H1 (cell line): ENCODE results near the gene ALG9. TPM values are rescaled to one million over a fixed set of nuclear protein-coding genes. Genes with fewer than 3 reads are reported as not detected.
A peak's percentile ranks its signal among the peaks of the same experiment; 100 is the strongest.

Experiments
- CTCF ChIA-PET: fragments of 300-600 bp; sonication (Branson Sonifier 250); formaldehyde crosslinking; loops from one replicate; lab custom pipeline; 2021; ENCODE audit not compliant: partially characterized antibody; lab: Charles Lee
- POLR2A ChIA-PET: fragments of 300-600 bp; sonication (Branson Sonifier 250); formaldehyde crosslinking; loops from one replicate; lab custom pipeline; 2021; ENCODE audit warnings: inconsistent platforms; ENCODE audit not compliant: partially characterized antibody; lab: Charles Lee
- DNase-seq, 2 experiments: peaks; one replicate each; pipeline versions ENCODE4 v3.0.0 to v3.0.0-alpha.2; 2010 to 2022; ENCODE audit warnings: low spot score in 2 of 2, low read depth in 1 of 2, mixed read lengths in 1 of 2
- FAIRE-seq: peaks from 2 replicates; lab custom pipeline; 2011; peaks lifted over from hg19 to GRCh38; lab: Jason Lieb, UNC
- H2AFZ ChIP-seq: 2 replicates; pipeline ENCODE4 v1.8.1; 2012; ENCODE audit warnings: low read length, inconsistent platforms
- H2AK5ac ChIP-seq: 2 replicates; pipeline ENCODE4 v1.6.1; 2013; ENCODE audit warnings: low read depth, low read length
- H2BK120ac ChIP-seq: replicated peaks from 2 replicates; pipeline ENCODE3; 2013; ENCODE audit warnings: low read depth, low read length, inconsistent platforms
- H2BK12ac ChIP-seq: 2 replicates; pipeline ENCODE4 v1.6.1; 2013; ENCODE audit warnings: low read depth, low read length
- H2BK15ac ChIP-seq: 2 replicates; pipeline ENCODE4 v1.6.1; 2013; ENCODE audit warnings: low read length
- H2BK20ac ChIP-seq: 2 replicates; pipeline ENCODE4 v1.6.1; 2013; ENCODE audit warnings: low read length
- H2BK5ac ChIP-seq: 2 replicates; pipeline ENCODE4 v1.6.1; 2013; ENCODE audit warnings: low read depth, low read length
- H3K14ac ChIP-seq: 2 replicates; pipeline ENCODE4 v1.6.1; 2013; ENCODE audit warnings: inconsistent platforms; ENCODE audit not compliant: insufficient read length
- H3K18ac ChIP-seq: 2 replicates; pipeline ENCODE4 v1.6.1; 2013; ENCODE audit warnings: low read length; ENCODE audit errors: extremely low read depth
- H3K23ac ChIP-seq: 2 replicates; pipeline ENCODE4 v1.6.1; 2013; ENCODE audit warnings: inconsistent platforms; ENCODE audit not compliant: insufficient read length
- H3K23me2 ChIP-seq: 2 replicates; pipeline ENCODE4 v1.6.1; 2013; ENCODE audit warnings: low read depth, low read length
- H3K27ac ChIP-seq: 2 replicates; pipeline ENCODE4 v1.6.1; 2011; ENCODE audit warnings: low read depth, low read length, inconsistent platforms
- H3K27me3 ChIP-seq, 4 experiments: replicated peaks in 1 of 4; 1 replicate in 1 of 4; 2 replicates in 3 of 4; pipeline versions ENCODE4 v1.6.1 to v1.8.1; 2011 to 2013; ENCODE audit warnings: low read length in 3 of 4, mild to moderate bottlenecking in 3 of 4, inconsistent platforms in 2 of 4, mixed read lengths in 2 of 4, moderate library complexity in 1 of 4; ENCODE audit not compliant: control insufficient read depth in 3 of 4, insufficient read depth in 3 of 4; ENCODE audit errors: extremely low read depth in 1 of 4
- H3K36me3 ChIP-seq, 4 experiments: 2 replicates each; pipeline versions ENCODE4 v1.6.1 to v1.8.1; 2011 to 2013; ENCODE audit warnings: mild to moderate bottlenecking in 4 of 4, low read length in 3 of 4, moderate library complexity in 2 of 4, control low read depth in 1 of 4, inconsistent platforms in 1 of 4; ENCODE audit not compliant: insufficient read depth in 4 of 4, control insufficient read depth in 2 of 4
- H3K4ac ChIP-seq: replicated peaks from 2 replicates; pipeline ENCODE3; 2013; ENCODE audit warnings: low read length, low read depth, mixed read lengths, inconsistent platforms; ENCODE audit not compliant: insufficient read length
- H3K4me1 ChIP-seq, 4 experiments: replicated peaks in 1 of 4; 1 replicate in 1 of 4; 2 replicates in 3 of 4; pipeline versions ENCODE4 v1.6.1 to v1.8.1; 2011 to 2013; ENCODE audit warnings: low read length in 3 of 4, inconsistent platforms in 2 of 4, mixed read lengths in 1 of 4; ENCODE audit not compliant: insufficient read depth in 4 of 4, control insufficient read depth in 3 of 4
- H3K4me2 ChIP-seq, 2 experiments: 2 replicates each; pipeline versions ENCODE4 v1.6.1 to v1.8.1; 2011 to 2013; ENCODE audit warnings: low read depth in 2 of 2, low read length in 2 of 2, control low read depth in 1 of 2, inconsistent platforms in 1 of 2, mild to moderate bottlenecking in 1 of 2; ENCODE audit not compliant: insufficient read depth in 1 of 2
- H3K4me3 ChIP-seq, 4 experiments: fragments of 200-600, 300-600 bp in 1 of 4; sonication (generic), shearing (Covaris generic), sonication (Bioruptor Twin) in 1 of 4; 2 replicates each; pipeline versions ENCODE4 v1.5.1 to v1.8.1; 2011 to 2016; ENCODE audit warnings: low read length in 4 of 4, low read depth in 3 of 4, control low read depth in 2 of 4, inconsistent platforms in 2 of 4, mild to moderate bottlenecking in 2 of 4, mixed read lengths in 1 of 4, moderate library complexity in 1 of 4; ENCODE audit not compliant: insufficient read depth in 2 of 4; ENCODE audit errors: extremely low read depth in 1 of 4
- H3K56ac ChIP-seq: replicated peaks from 2 replicates; pipeline ENCODE3; 2013; ENCODE audit warnings: low read depth, mild to moderate bottlenecking, mixed read lengths, low read length, inconsistent platforms; ENCODE audit not compliant: insufficient read length
- H3K79me1 ChIP-seq: 2 replicates; pipeline ENCODE4 v1.6.1; 2013; ENCODE audit warnings: low read depth, low read length, control low read depth
- H3K79me2 ChIP-seq, 2 experiments: 2 replicates each; pipeline versions ENCODE4 v1.6.1 to v1.8.1; 2012 to 2013; ENCODE audit warnings: low read length in 2 of 2, mild to moderate bottlenecking in 2 of 2, inconsistent platforms in 1 of 2; ENCODE audit not compliant: insufficient read depth in 2 of 2, control insufficient read depth in 1 of 2
- H3K9ac ChIP-seq, 4 experiments: replicated peaks in 1 of 4; 1 replicate in 1 of 4; 2 replicates in 3 of 4; pipeline versions ENCODE4 v1.6.1 to v1.8.1; 2011 to 2013; ENCODE audit warnings: low read depth in 3 of 4, low read length in 3 of 4, control low read depth in 2 of 4, mild to moderate bottlenecking in 2 of 4, moderate library complexity in 2 of 4, inconsistent platforms in 1 of 4; ENCODE audit errors: extremely low read depth in 1 of 4
- H3K9me3 ChIP-seq, 2 experiments: 2 replicates each; pipeline versions ENCODE4 v1.6.1 to v1.8.1; 2012 to 2013; ENCODE audit warnings: mild to moderate bottlenecking in 2 of 2, moderate library complexity in 2 of 2, control low read depth in 1 of 2, inconsistent platforms in 1 of 2, low read depth in 1 of 2, low read length in 1 of 2, mixed read lengths in 1 of 2; ENCODE audit not compliant: insufficient read depth in 2 of 2
- H4K20me1 ChIP-seq, 2 experiments: replicated peaks in 1 of 2; 2 replicates each; pipeline versions ENCODE3 to v1.8.1; 2011 to 2013; ENCODE audit warnings: inconsistent platforms in 2 of 2, low read length in 2 of 2, mild to moderate bottlenecking in 1 of 2; ENCODE audit not compliant: insufficient read depth in 2 of 2, control insufficient read depth in 1 of 2
- H4K5ac ChIP-seq: 2 replicates; pipeline ENCODE4 v1.6.1; 2013; ENCODE audit warnings: low read length, low read depth, mixed read lengths, inconsistent platforms; ENCODE audit not compliant: insufficient read length
- H4K8ac ChIP-seq: 2 replicates; pipeline ENCODE4 v1.8.0; 2013; ENCODE audit warnings: mild to moderate bottlenecking, moderate library complexity, low read length, inconsistent platforms; ENCODE audit not compliant: insufficient read depth; ENCODE audit errors: extremely low read depth
- H4K91ac ChIP-seq: replicated peaks from 2 replicates; pipeline ENCODE3; 2013; ENCODE audit warnings: low read length, mixed read lengths, inconsistent platforms; ENCODE audit not compliant: insufficient read length
- ATF3 ChIP-seq: IDR thresholded peaks from 2 replicates; pipeline ENCODE4 v1.6.1; 2011; ENCODE audit warnings: low read depth, mild to moderate bottlenecking, low read length; ENCODE audit not compliant: insufficient read depth
- BACH1 ChIP-seq: IDR thresholded peaks from 2 replicates; pipeline ENCODE4 v1.6.1; 2012; ENCODE audit warnings: low read length, improper control_type of control experiment
- CTCF ChIP-seq, 3 experiments: IDR thresholded peaks; 1 replicate in 2 of 3; 2 replicates in 1 of 3; pipeline versions ENCODE4 v1.5.1 to v1.6.1; 2011; ENCODE audit warnings: low read length in 3 of 3, mild to moderate bottlenecking in 3 of 3, inconsistent platforms in 2 of 3, low read depth in 1 of 3, moderate library complexity in 1 of 3; ENCODE audit not compliant: insufficient read depth in 1 of 3; ENCODE audit errors: control extremely low read depth in 1 of 3
- HDAC2 ChIP-seq, 2 experiments: fragments of 300-600 bp in 1 of 2; sonication (generic) in 1 of 2; IDR thresholded peaks; 2 replicates each; pipeline ENCODE4 v1.6.1; 2011 to 2012; ENCODE audit warnings: low read depth in 2 of 2, low read length in 2 of 2, mild to moderate bottlenecking in 2 of 2, moderate library complexity in 2 of 2, borderline replicate concordance in 1 of 2, inconsistent platforms in 1 of 2
- SIX5 ChIP-seq: IDR thresholded peaks from 2 replicates; pipeline ENCODE4 v1.6.1; 2011; ENCODE audit warnings: mild to moderate bottlenecking, low read depth, low read length
- SRF ChIP-seq: IDR thresholded peaks from 2 replicates; pipeline ENCODE4 v1.6.1; 2011; ENCODE audit warnings: mild to moderate bottlenecking, low read depth, low read length, moderate library complexity
- TBP ChIP-seq: IDR thresholded peaks from 2 replicates; pipeline ENCODE4 v1.6.1; 2011; ENCODE audit warnings: low read depth, low read length, improper control_type of control experiment
- WGBS, 2 experiments: shearing (Covaris generic) in 1 of 2; methylation state at CpG; one replicate each; pipeline versions ENCODE4 v1.1.6 to v1.1.7; 2013 to 2015; ENCODE audit warnings: low lambda C conversion rate in 2 of 2, mixed read lengths in 2 of 2, inconsistent platforms in 1 of 2, low coverage in 1 of 2, missing lambda C conversion rate in 1 of 2; ENCODE audit not compliant: insufficient replicate concordance in 2 of 2, insufficient coverage in 1 of 2, insufficient read length in 1 of 2; ENCODE audit errors: extremely low coverage in 1 of 2, missing lambda C conversion rate in 1 of 2; 5-methylcytosine and 5-hydroxymethylcytosine counted together
- polyA plus RNA-seq, 7 experiments: library from polyadenylated mRNA; depleted of rRNA in 3 of 7; stranded (reverse) in 5 of 7; unstranded in 2 of 7; fragments of >200 nt in 5 of 7; fragments of 200-250 nt in 2 of 7; gene quantifications; 1 replicate in 5 of 7; 2 replicates in 1 of 7; 4 replicates in 1 of 7; pipeline versions ENCODE4 v1.2.1 to v1.2.3, GENCODE V29; 2011 to 2013; ENCODE audit warnings: missing spikeins in 2 of 7, mixed read lengths in 2 of 7
- total RNA-seq: library from RNA; stranded (reverse); fragmentation: NEBNext Ultra II Directional; extraction: Animal tissue kit (Norgen Biotek cat#: 25700); gene quantifications from 2 replicates; pipeline ENCODE4 v1.2.1, GENCODE V29; 2021
- TF ChIP-seq, protein P1 (sequence below): IDR thresholded peaks from 2 replicates; pipeline ENCODE4 v1.6.1; 2012; ENCODE audit warnings: inconsistent platforms

The ALG9 gene
- total and polyA plus RNA-seq, 2 of the 8 experiments (the other 6 are each of a cell fraction or from before 2014, with no cell fraction given) = 23.5 to 24.5 TPM

- H3K79me2 ChIP-seq = no peaks in the 10 kb centered on the region
- no peak overlapping the region for H2AFZ ChIP-seq
- H2BK20ac ChIP-seq = peak overlapping the region; percentile 93; the same call in 1 of the 2 replicates
- no peaks in the 10 kb centered on the region for H3K79me1 ChIP-seq
- no peak overlapping the region for H3K4ac ChIP-seq
- no peak overlapping the region for H2BK5ac ChIP-seq
- H2BK15ac ChIP-seq = no peak overlapping the region
- H3K23me2 ChIP-seq = peaks cover 4% of the 10 kb centered on the region; the same call in 1 of the 2 replicates
- no peak overlapping the region for H4K8ac ChIP-seq
- no peak overlapping the region for H3K23ac ChIP-seq
- no peak overlapping the region for H3K18ac ChIP-seq
- DNase-seq (no peak), FAIRE-seq (no peak)
- no peak overlapping the region for H3K14ac ChIP-seq
- TF ChIP-seq ATF3 = no peak
- no peak for TF ChIP-seq SRF
- no peak for TF ChIP-seq TBP
- no peak for TF ChIP-seq BACH1
- TF ChIP-seq, protein P1, sequence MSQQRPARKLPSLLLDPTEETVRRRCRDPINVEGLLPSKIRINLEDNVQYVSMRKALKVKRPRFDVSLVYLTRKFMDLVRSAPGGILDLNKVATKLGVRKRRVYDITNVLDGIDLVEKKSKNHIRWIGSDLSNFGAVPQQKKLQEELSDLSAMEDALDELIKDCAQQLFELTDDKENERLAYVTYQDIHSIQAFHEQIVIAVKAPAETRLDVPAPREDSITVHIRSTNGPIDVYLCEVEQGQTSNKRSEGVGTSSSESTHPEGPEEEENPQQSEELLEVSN = no peak
- TF ChIP-seq CTCF (IDR thresholded peaks at IDR 0.05; ENCODE audit: control extremely low read depth in 1 of 3, insufficient read depth in 1 of 3, low read depth in 1 of 3, low read length in 3 of 3) = no peak
- no peak for TF ChIP-seq SIX5
- TF ChIP-seq HDAC2 (IDR thresholded peaks at IDR 0.05; ENCODE audit: borderline replicate concordance in 1 of 2, low read depth in 2 of 2, low read length in 2 of 2) = no peak
- H3K4me3 ChIP-seq = no peak overlapping the region
- H2BK120ac ChIP-seq = no peak overlapping the region
- H3K9me3 ChIP-seq = no peaks in the 10 kb centered on the region
- peaks cover 3 to 19% (median 11%) of the 10 kb centered on the region in 4 experiments for H3K4me1 ChIP-seq
- H4K5ac ChIP-seq = no peak overlapping the region
- ChIA-PET CTCF (interaction anchor here (0.7 to 3.5 kb wide), 11 partner anchors 10 to 200 kb away, joined by 3 to 23 read pairs (median 4); partner anchors contain the start of gene DIXDC1), POLR2A (interaction anchor here (1.0 to 2.3 kb wide), 2 partner anchors 13 to 34 kb away, joined by 4 to 8 read pairs; no protein-coding TSS in a partner anchor)
- H2BK12ac ChIP-seq = peak overlapping the region; percentile 98; the same call in 1 of the 2 replicates
- H3K36me3 ChIP-seq = no peaks in the 10 kb centered on the region
- H4K91ac ChIP-seq = peak overlapping the region; percentile 29
- H3K27ac ChIP-seq = no peak overlapping the region
- H3K9ac ChIP-seq = no peak overlapping the region
- no peaks in the 10 kb centered on the region for H4K20me1 ChIP-seq
- no peak overlapping the region for H3K4me2 ChIP-seq
- 82% methylated on average over 4 of the region's 4 CpGs; no CpG with 5 or more reads in 1 of the 2 experiments for WGBS, 2 experiments
- H3K56ac ChIP-seq = no peak overlapping the region
- H2AK5ac ChIP-seq = no peak overlapping the region
- no peaks in the 10 kb centered on the region for H3K27me3 ChIP-seq
Observed at GRCh38 chr11:111913997-111914396, 42.6 kb upstream of the ALG9 start.
